GM12874 (cell line): ENCODE data around the gene SPSB3.

ENCODE experiments used
- CTCF ChIP-seq: IDR thresholded peaks from 2 replicates; pipeline ENCODE4 v1.5.1; 2011; ENCODE audit warnings: low read depth, mild to moderate bottlenecking, control low read depth, low read length, moderate library complexity; ENCODE audit not compliant: insufficient read depth

SPSB3 gene

GRCh38 chr16:1778200-1779179 lies 3.9 kb downstream of the SPSB3 start:
- TF ChIP-seq CTCF, result no peak

DNA sequence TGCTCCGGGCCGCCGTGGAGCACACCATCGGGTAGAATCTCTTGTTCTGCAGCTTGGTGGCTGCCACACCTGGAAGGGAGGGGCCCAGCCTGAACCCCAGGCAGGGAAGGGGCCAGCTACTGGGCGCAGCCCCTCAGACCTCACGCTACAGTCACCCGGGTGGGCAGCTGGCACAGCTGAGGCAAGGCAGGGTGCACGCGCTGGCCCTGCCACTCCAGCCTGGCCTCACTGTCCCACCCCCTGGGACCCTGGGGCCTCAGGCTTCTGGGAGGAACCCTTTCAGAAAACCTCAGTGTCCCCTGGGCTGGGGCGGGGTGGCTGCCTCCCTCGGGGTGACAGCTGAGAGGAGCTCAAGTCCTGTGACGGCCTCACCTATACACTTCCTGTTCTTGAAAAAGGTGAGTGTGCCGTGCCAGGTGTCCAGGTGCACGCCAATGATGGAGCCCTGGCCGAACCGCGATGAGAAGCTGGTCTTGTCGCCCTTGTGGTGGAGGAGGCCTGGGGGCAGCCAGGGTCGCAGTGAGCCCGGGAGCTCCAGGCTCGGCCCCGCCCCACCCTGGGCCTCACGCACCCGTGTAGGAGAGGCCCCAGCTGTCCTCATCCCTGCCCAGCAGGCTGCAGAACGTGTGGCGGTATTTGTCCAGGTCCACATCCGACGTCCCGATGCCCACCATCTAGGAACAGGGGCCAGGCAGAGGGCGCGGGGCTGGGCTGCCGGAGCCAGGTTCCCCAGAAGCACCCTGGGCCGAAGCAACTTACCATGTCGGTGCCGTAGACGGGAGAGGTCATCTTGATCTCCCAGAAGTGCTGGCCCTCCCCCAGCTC lies 4.8 kb downstream of the SPSB3 start:
- TF ChIP-seq CTCF, result no peak

- TF ChIP-seq CTCF, result no peak
These were observed 5.4 kb downstream of the SPSB3 start for GRCh38 chr16:1776991-1777374.

- TF ChIP-seq CTCF, result no peak
These were observed 5.8 kb downstream of the SPSB3 start for GRCh38 chr16:1776672-1776955.

- no peak for TF ChIP-seq CTCF
These were observed 6.3 kb downstream of the SPSB3 start for GRCh38 chr16:1775846-1776671.

- no peak for TF ChIP-seq CTCF
These were observed 7.1 kb downstream of the SPSB3 start for GRCh38 chr16:1775006-1775845.
